GM23338 (cell line): ENCODE measurements around the gene NFIA.

Experiments
- POLR2AphosphoS5 ChIP-seq: IDR thresholded peaks from 2 replicates; pipeline ENCODE4 v1.6.1; 2016; ENCODE audit warnings: antibody characterized with exemption, low read depth
- TF ChIP-seq, protein P1 (sequence below), 2 experiments: fragments of 200-600 bp in 1 of 2; sonication (generic) in 1 of 2; conservative IDR thresholded peaks; 2 replicates each; pipeline versions ENCODE4 v1.5.1 to v1.6.1; 2016 to 2017; ENCODE audit warnings: antibody characterized with exemption in 2 of 2, low read depth in 2 of 2, mild to moderate bottlenecking in 2 of 2, moderate library complexity in 1 of 2

- TF ChIP-seq, protein P1, sequence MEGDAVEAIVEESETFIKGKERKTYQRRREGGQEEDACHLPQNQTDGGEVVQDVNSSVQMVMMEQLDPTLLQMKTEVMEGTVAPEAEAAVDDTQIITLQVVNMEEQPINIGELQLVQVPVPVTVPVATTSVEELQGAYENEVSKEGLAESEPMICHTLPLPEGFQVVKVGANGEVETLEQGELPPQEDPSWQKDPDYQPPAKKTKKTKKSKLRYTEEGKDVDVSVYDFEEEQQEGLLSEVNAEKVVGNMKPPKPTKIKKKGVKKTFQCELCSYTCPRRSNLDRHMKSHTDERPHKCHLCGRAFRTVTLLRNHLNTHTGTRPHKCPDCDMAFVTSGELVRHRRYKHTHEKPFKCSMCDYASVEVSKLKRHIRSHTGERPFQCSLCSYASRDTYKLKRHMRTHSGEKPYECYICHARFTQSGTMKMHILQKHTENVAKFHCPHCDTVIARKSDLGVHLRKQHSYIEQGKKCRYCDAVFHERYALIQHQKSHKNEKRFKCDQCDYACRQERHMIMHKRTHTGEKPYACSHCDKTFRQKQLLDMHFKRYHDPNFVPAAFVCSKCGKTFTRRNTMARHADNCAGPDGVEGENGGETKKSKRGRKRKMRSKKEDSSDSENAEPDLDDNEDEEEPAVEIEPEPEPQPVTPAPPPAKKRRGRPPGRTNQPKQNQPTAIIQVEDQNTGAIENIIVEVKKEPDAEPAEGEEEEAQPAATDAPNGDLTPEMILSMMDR (conservative IDR thresholded peaks at IDR 0.05; ENCODE audit: low read depth in 2 of 2), result no peak
- no peak for TF ChIP-seq POLR2AphosphoS5
These were observed 324.1 kb downstream of the NFIA start for GRCh38 chr1:61406467-61406866.
